GM21367 (cell line): Measurements from ENCODE around the gene SCLT1.
A peak's percentile ranks its signal among the peaks of the same experiment; 100 is the strongest.

Experiments
- ATAC-seq: cut with Tn5 transposase; IDR thresholded peaks from one replicate; pipeline ENCODE4 v1.9.1; 2021; ENCODE audit not compliant: unreplicated experiment

SCLT1 gene

GRCh38 chr4:128961405-128961804 is 131.9 kb downstream of the SCLT1 start:
- ATAC-seq: no peak

- ATAC-seq: no peak
These were observed 135.1 kb downstream of the SCLT1 start for GRCh38 chr4:128958194-128958593.

- no peak for ATAC-seq
These were observed 135.9 kb downstream of the SCLT1 start for GRCh38 chr4:128957459-128957858.

- no peak for ATAC-seq
These were observed 137.6 kb downstream of the SCLT1 start for GRCh38 chr4:128955751-128956150.

GRCh38 chr4:128954941-128955340 is 138.4 kb downstream of the SCLT1 start:
- no peak for ATAC-seq

GRCh38 chr4:128951316-128951715 is 142.0 kb downstream of the SCLT1 start:
- ATAC-seq: no peak

GRCh38 chr4:128950796-128951195 is 142.5 kb downstream of the SCLT1 start:
- ATAC-seq: no peak

GRCh38 chr4:128946916-128947315 is 146.4 kb downstream of the SCLT1 start:
- ATAC-seq: no peak

- ATAC-seq: no peak
These were observed 150.7 kb downstream of the SCLT1 start for GRCh38 chr4:128942607-128943006.

- no peak for ATAC-seq
These were observed 152.4 kb downstream of the SCLT1 start for GRCh38 chr4:128940971-128941370.

- ATAC-seq: no peak
These were observed 163.3 kb downstream of the SCLT1 start for GRCh38 chr4:128930051-128930450.

- no peak for ATAC-seq
These were observed 168.4 kb downstream of the SCLT1 start for GRCh38 chr4:128924951-128925350.

GRCh38 chr4:128921954-128922353 is 171.4 kb downstream of the SCLT1 start:
- ATAC-seq: no peak

- peak; percentile 74 for ATAC-seq
These were observed 175.6 kb downstream of the SCLT1 start for GRCh38 chr4:128917781-128918180.

- peak; percentile 81 for ATAC-seq
These were observed 176.5 kb downstream of the SCLT1 start for GRCh38 chr4:128916832-128917231.

- no peak for ATAC-seq
These were observed 177.8 kb downstream of the SCLT1 start for GRCh38 chr4:128915544-128915943.

GRCh38 chr4:128913228-128913627 is 180.1 kb downstream of the SCLT1 start:
- no peak for ATAC-seq

- no peak for ATAC-seq
These were observed 184.6 kb downstream of the SCLT1 start for GRCh38 chr4:128908735-128909134.

GRCh38 chr4:128907981-128908380 is 185.4 kb downstream of the SCLT1 start:
- ATAC-seq: no peak

- ATAC-seq: no peak
These were observed 186.8 kb downstream of the SCLT1 start for GRCh38 chr4:128906581-128906980.

- no peak for ATAC-seq
These were observed 188.5 kb downstream of the SCLT1 start for GRCh38 chr4:128904821-128905220.

GRCh38 chr4:128880662-128881061 is 212.7 kb downstream of the SCLT1 start:
- ATAC-seq: no peak

GRCh38 chr4:128879971-128880370 is 213.4 kb downstream of the SCLT1 start:
- ATAC-seq: no peak

- no peak for ATAC-seq
These were observed 214.1 kb downstream of the SCLT1 start for GRCh38 chr4:128879283-128879682.
